Measurements from ENCODE around the gene RELB.

DNA sequence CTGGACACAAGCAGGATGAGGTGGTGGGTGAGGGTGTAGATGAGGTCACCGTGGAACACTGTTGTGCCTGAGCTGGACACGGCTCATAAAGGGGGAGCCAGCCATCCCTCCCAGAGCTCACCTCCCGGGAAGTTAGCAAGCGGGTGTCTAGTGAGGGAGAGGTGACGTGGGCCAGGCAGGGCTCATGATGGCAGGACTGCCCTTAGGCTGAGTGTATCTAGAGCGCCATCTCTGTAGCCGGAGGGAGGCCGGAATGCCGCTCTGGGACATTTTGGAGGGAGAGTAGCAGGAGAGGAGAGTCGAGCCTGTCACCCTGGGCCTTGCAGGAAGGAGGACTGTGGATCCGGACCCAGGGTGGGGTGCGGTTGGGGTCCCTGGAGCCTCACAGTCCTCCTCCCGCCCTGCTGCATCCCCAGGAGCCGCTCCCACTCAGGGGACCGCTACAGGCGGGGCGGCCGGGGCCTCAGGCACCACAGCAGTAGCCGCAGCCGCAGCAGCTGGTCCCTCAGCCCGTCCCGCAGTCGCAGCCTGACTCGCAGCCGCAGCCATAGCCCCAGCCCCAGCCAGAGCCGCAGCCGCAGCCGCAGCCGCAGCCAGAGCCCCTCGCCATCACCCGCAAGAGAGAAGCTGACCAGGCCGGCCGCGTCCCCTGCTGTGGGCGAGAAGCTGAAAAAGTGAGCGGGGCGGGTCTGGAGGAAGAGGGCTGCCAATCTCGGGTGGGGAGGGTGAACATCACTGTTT lies 65.8 kb downstream of the RELB start:
- TF ChIP-seq CTCF (IDR thresholded peaks at IDR 0.05 in 4 of 5, conservative IDR thresholded peaks at IDR 0.05 in 1 of 5) (no peak), POLR2A (IDR thresholded peaks at IDR 0.05) (no peak)

All from gastrocnemius medialis (tissue), 4 donors.